Upper lobe of left lung (tissue), 6 donors: Measurements from ENCODE around the gene KRT7. TPM values are rescaled to one million over a fixed set of nuclear protein-coding genes. Genes with fewer than 3 reads are reported as not detected.

Experiments
- ATAC-seq, 2 donors: fragments of 200-7000 bp; cut with Tn5 transposase; one replicate each; pipeline ENCODE4 v1.9.1; 2022; ENCODE audit warnings: mild to moderate bottlenecking in 2 of 2, moderate library complexity in 2 of 2; ENCODE audit not compliant: low FRiP score in 2 of 2
- DNase-seq, 2 donors: peaks; one replicate each; pipeline ENCODE4 v3.0.0-alpha.2; 2019 to 2020
- H3K27ac ChIP-seq, 4 donors: fragments of 200-600 bp; sonication (generic); one replicate each; pipeline ENCODE4 v1.5.1; 2016 to 2019
- H3K27me3 ChIP-seq, 4 donors: fragments of 200-600 bp; sonication (generic); one replicate each; pipeline ENCODE4 v1.5.1; 2017 to 2019
- H3K36me3 ChIP-seq, 4 donors: fragments of 200-600 bp; sonication (generic); one replicate each; pipeline ENCODE4 v1.5.1; 2016 to 2019
- H3K4me1 ChIP-seq, 4 donors: fragments of 200-600 bp; sonication (generic); one replicate each; pipeline ENCODE4 v1.5.1; 2018 to 2019
- H3K4me3 ChIP-seq, 4 donors: fragments of 200-600 bp; sonication (generic); one replicate each; pipeline ENCODE4 v1.5.1; 2017 to 2019; ENCODE audit warnings: mild to moderate bottlenecking in 2 of 4, moderate library complexity in 1 of 4
- H3K9me3 ChIP-seq, 4 donors: fragments of 200-600 bp; sonication (generic); one replicate each; pipeline ENCODE4 v1.5.1; 2018 to 2019
- CTCF ChIP-seq, 6 experiments: fragments of 450-650 bp in 4 of 6; fragments of 200-600 bp in 2 of 6; sonication (generic) in 2 of 6; IDR thresholded peaks; one replicate each; pipeline ENCODE4 v1.5.1; 2016 to 2019; ENCODE audit warnings: antibody characterized with exemption in 6 of 6
- EP300 ChIP-seq, 4 donors: sonication (generic); formaldehyde crosslinking; IDR thresholded peaks; one replicate each; pipeline ENCODE4 v1.5.1; 2017; ENCODE audit warnings: antibody characterized with exemption in 4 of 4, control low read depth in 2 of 4
- POLR2A ChIP-seq, 4 donors: fragments of 450-650 bp; IDR thresholded peaks; one replicate each; pipeline ENCODE4 v1.5.1; 2016 to 2017; ENCODE audit warnings: antibody characterized with exemption in 4 of 4, mild to moderate bottlenecking in 2 of 4
- POLR2AphosphoS5 ChIP-seq, 2 donors: sonication (generic); formaldehyde crosslinking; IDR thresholded peaks; one replicate each; pipeline ENCODE4 v1.5.1; 2017; ENCODE audit warnings: antibody characterized with exemption in 2 of 2
- WGBS, 2 donors: methylation state at CpG; one replicate each; pipeline ENCODE4 v1.1.5; 2017 to 2018; 5-methylcytosine and 5-hydroxymethylcytosine counted together
- total RNA-seq, 6 donors: library from RNA; depleted of rRNA in 4 of 6; stranded (reverse); fragments of >200 nt in 4 of 6; gene quantifications; one replicate each; pipeline versions ENCODE4 v1.1.0 to v1.2.1, GENCODE V29; 2016 to 2021
- donor health status: DM: no; HTN: no; CAD: no; lungs with moderate emphysema.
- donor health status: DM: no; HTN: yes; CAD: no; lungs with severe emphysema.

KRT7 gene
- total RNA-seq, 6 donors from 2014 or later = 247 to 1,279 (median 821) TPM

GRCh38 chr12:52242442-52243258 lies 9.6 kb downstream of the KRT7 start:
- WGBS, 2 donors = 89 to 93% methylated on average over 11 of the region's 11 CpGs
- Histone ChIP-seq H3K27ac (peak overlapping the region in 2 of 4 donors; percentile 72 to 81), H3K4me3 (no peak overlapping the region), H3K36me3 (peaks cover 0 to 19% (median 0%) of the 10 kb centered on the region in 4 donors), H3K4me1 (peaks cover 14 to 54% (median 31%) of the 10 kb centered on the region in 4 donors), H3K27me3 (no peaks in the 10 kb centered on the region), H3K9me3 (no peaks in the 10 kb centered on the region)
- DNase-seq (no peak), ATAC-seq (no peak)
- TF ChIP-seq POLR2AphosphoS5 (IDR thresholded peaks at IDR 0.05) (no peak), CTCF (IDR thresholded peaks at IDR 0.05) (no peak), EP300 (IDR thresholded peaks at IDR 0.05) (no peak), POLR2A (IDR thresholded peaks at IDR 0.05) (no peak)

DNA sequence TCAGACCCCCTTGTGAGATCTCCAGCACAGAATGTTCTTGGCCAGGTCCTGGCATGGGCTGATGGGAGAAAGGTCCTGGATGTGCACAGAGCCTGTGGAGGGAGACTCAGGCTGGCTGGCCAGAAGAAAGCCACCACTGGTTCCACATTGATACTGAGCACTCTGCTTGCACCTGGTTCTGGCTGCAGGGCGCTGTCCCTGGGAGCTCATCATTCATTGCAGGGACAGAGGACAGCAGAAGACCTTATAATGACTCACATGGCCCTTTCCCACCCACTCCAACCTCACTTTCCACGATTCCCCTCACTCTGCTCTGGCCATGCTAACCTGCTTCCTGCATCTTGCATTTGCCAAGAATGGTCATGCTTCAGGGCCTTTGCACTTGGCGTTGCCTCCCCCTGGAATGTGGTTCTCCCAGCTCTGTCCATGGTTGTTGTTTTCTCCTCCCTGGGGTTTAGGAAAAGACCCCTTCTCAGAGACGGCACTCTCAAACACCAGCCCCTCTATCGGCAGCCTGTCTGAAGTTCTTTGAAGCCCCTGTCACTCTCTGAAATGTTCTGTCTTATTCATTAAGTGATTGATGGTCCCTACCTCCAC lies 10.3 kb downstream of the KRT7 start:
- DNase-seq (no peak), ATAC-seq (no peak)
- Histone ChIP-seq H3K4me1 (peaks cover 14 to 57% (median 28%) of the 10 kb centered on the region in 4 donors), H3K27me3 (no peaks in the 10 kb centered on the region), H3K9me3 (no peaks in the 10 kb centered on the region), H3K4me3 (no peak overlapping the region), H3K36me3 (peaks cover 0 to 19% (median 3%) of the 10 kb centered on the region in 4 donors), H3K27ac (peak overlapping the region; percentile 49 to 81 (median 68))
- TF ChIP-seq POLR2AphosphoS5 (IDR thresholded peaks at IDR 0.05) (peak in 1 of 2 donors; percentile 9), CTCF (IDR thresholded peaks at IDR 0.05) (no peak), POLR2A (IDR thresholded peaks at IDR 0.05) (no peak), EP300 (IDR thresholded peaks at IDR 0.05) (no peak)
- WGBS, 2 donors = 58% methylated on average over 4 to 5 of the region's 5 CpGs

GRCh38 chr12:52243856-52244614 lies 11.0 kb downstream of the KRT7 start:
- WGBS, 2 donors = 26 to 41% methylated on average over 9 to 12 of the region's 12 CpGs
- peaks cover 14 to 58% (median 26%) of the 10 kb centered on the region in 4 donors for H3K4me1 ChIP-seq
- DNase-seq (peak; percentile 68 to 93), ATAC-seq (peak; percentile 72 to 91)
- peaks cover 0 to 19% (median 3%) of the 10 kb centered on the region in 4 donors for H3K36me3 ChIP-seq
- no peaks in the 10 kb centered on the region for H3K27me3 ChIP-seq
- H3K27ac ChIP-seq = peak overlapping the region; percentile 64 to 81 (median 68)
- TF ChIP-seq POLR2A (IDR thresholded peaks at IDR 0.05) (peak in 1 of 4 donors; percentile 18), CTCF (IDR thresholded peaks at IDR 0.05) (no peak), POLR2AphosphoS5 (IDR thresholded peaks at IDR 0.05) (peak in 1 of 2 donors; percentile 56), EP300 (IDR thresholded peaks at IDR 0.05) (peak in 1 of 4 donors; percentile 76)
- no peaks in the 10 kb centered on the region for H3K9me3 ChIP-seq
- H3K4me3 ChIP-seq = no peak overlapping the region

GRCh38 chr12:52244615-52244994 lies 11.6 kb downstream of the KRT7 start:
- Histone ChIP-seq H3K4me3 (no peak overlapping the region), H3K4me1 (peaks cover 14 to 54% (median 24%) of the 10 kb centered on the region in 4 donors), H3K27ac (peak overlapping the region; percentile 55 to 81 (median 68)), H3K36me3 (peaks cover 0 to 19% (median 3%) of the 10 kb centered on the region in 4 donors), H3K9me3 (no peaks in the 10 kb centered on the region), H3K27me3 (no peaks in the 10 kb centered on the region)
- 44 to 80% methylated on average over 1 to 3 of the region's 3 CpGs for whole genome bisulfite sequencing, 2 donors
- ATAC-seq (peak in 1 of 2 donors; percentile 1), DNase-seq (no peak)
- TF ChIP-seq POLR2A (IDR thresholded peaks at IDR 0.05) (no peak), POLR2AphosphoS5 (IDR thresholded peaks at IDR 0.05) (no peak), EP300 (IDR thresholded peaks at IDR 0.05) (no peak), CTCF (IDR thresholded peaks at IDR 0.05) (no peak)
